Chondrocyte (in vitro differentiated cells): Measurements from ENCODE around the gene PNISR. TPM values are rescaled to one million over a fixed set of nuclear protein-coding genes. Genes with fewer than 3 reads are reported as not detected.

ENCODE experiments used
- DNase-seq: peaks from one replicate; pipeline ENCODE4 v3.0.0; 2021; ENCODE audit warnings: mixed read lengths, low spot score
- H3K27ac Mint-ChIP-seq: one replicate; pipeline ENCODE4 v1.8.0; 2021; ENCODE audit warnings: mild to moderate bottlenecking, moderate library complexity, mixed read lengths; ENCODE audit not compliant: unreplicated experiment
- H3K27me3 Mint-ChIP-seq: 2 replicates; pipeline ENCODE4 v1.8.0; 2021; ENCODE audit warnings: low read depth, mixed read lengths
- H3K36me3 Mint-ChIP-seq: 2 replicates; pipeline ENCODE4 v1.8.0; 2021; ENCODE audit warnings: low read depth, mixed read lengths
- H3K4me1 Mint-ChIP-seq: 2 replicates; pipeline ENCODE4 v1.8.0; 2021; ENCODE audit warnings: low read depth, mild to moderate bottlenecking, mixed read lengths
- H3K4me3 Mint-ChIP-seq: one replicate; pipeline ENCODE4 v1.8.0; 2021; ENCODE audit warnings: mild to moderate bottlenecking, moderate library complexity, mixed read lengths; ENCODE audit not compliant: unreplicated experiment
- H3K9me3 Mint-ChIP-seq: 2 replicates; pipeline ENCODE4 v1.8.0; 2021; ENCODE audit warnings: low read depth, mixed read lengths
- CTCF ChIP-seq: fragments of 200-600 bp; sonication (generic); IDR thresholded peaks from 2 replicates; pipeline ENCODE4 v1.5.0; 2021; ENCODE audit warnings: antibody characterized with exemption, mild to moderate bottlenecking, moderate library complexity
- total RNA-seq: library from RNA; stranded (reverse); gene quantifications from 3 replicates; pipeline ENCODE4 v1.2.1, GENCODE V29; 2021

Gene PNISR
- total RNA-seq, 1 donor from 2014 or later = 49.3 TPM

DNA sequence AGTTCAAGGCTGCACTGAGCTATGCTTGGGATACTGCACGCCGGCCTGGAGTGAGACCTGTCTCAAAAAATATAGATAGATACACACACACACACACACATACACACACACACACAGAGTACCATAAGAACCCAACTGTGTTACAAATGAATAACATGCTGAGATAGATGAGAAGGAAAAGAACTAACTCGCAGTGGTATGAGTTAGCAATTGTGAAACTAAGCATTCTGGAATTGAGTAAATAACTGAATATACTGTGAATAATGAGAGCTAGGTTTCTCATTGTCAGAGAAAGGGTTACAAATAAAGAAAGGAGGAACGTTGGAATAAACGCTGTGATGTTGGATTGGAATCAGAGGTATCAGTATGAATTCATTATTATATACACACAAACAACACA is 61.1 kb downstream of the PNISR start:
- Mint-ChIP-seq H3K4me3 (no peak overlapping the region), H3K27ac (no peak overlapping the region), H3K36me3 (no peaks in the 10 kb centered on the region), H3K9me3 (no peaks in the 10 kb centered on the region), H3K27me3 (peaks cover 14% of the 10 kb centered on the region), H3K4me1 (no peaks in the 10 kb centered on the region)
- DNase-seq = no peak
- TF ChIP-seq CTCF = no peak

DNA sequence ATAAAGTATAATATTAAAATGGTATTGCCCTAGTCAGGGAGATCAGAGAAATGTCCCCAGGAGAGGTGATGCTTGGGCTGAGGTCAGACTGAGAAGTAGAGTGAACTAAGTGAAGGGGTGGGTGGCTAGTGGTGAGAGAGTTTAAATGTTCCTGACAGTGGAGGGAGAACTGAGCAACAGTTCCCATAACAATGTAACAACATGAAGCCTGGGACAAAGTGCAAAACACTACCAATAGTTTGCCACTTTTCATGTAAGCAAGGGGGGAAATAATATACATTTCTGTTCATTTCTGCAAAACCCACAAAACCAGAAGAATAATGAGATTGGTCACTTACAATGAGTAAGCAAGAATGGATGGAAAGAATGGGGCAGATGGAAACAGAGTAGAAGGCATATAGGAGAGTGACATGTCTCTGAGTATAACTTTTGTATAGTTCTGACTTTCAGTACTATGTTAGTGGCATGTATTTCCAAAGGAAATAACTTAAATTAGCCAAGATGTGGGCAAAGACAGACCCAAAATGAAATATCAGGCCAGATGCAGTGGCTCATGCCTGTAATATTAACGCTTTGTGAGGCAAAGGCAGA is 62.3 kb downstream of the PNISR start:
- peaks cover 20% of the 10 kb centered on the region for H3K27me3 Mint-ChIP-seq
- no peak overlapping the region for H3K4me3 Mint-ChIP-seq
- no peaks in the 10 kb centered on the region for H3K36me3 Mint-ChIP-seq
- H3K4me1 Mint-ChIP-seq = no peaks in the 10 kb centered on the region
- no peak for DNase-seq
- H3K9me3 Mint-ChIP-seq = no peaks in the 10 kb centered on the region
- TF ChIP-seq CTCF = no peak
- no peak overlapping the region for H3K27ac Mint-ChIP-seq

DNA sequence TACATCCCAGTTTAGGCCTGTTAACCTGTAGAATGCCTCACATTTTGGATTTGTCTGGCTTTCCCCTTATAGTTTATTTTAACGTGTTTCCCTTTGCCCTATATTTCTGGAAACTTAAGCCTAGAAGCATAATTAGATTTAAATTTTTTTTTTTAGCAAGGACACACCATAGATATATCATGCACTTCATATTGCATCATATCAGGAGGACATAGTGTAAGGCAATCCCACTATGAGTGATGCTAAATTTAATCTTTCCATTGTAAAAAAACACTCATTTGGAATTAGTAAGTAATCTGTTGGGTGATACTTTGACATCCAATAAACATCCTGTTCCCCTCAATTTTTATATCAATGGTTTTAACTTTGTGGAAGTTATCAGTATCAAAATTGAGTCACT is 65.3 kb downstream of the PNISR start:
- peaks cover 1% of the 10 kb centered on the region for H3K36me3 Mint-ChIP-seq
- no peaks in the 10 kb centered on the region for H3K4me1 Mint-ChIP-seq
- no peak overlapping the region for H3K27ac Mint-ChIP-seq
- H3K27me3 Mint-ChIP-seq = peaks cover 43% of the 10 kb centered on the region
- no peak for DNase-seq
- no peak overlapping the region for H3K4me3 Mint-ChIP-seq
- H3K9me3 Mint-ChIP-seq = peaks cover 3% of the 10 kb centered on the region
- no peak for TF ChIP-seq CTCF

DNA sequence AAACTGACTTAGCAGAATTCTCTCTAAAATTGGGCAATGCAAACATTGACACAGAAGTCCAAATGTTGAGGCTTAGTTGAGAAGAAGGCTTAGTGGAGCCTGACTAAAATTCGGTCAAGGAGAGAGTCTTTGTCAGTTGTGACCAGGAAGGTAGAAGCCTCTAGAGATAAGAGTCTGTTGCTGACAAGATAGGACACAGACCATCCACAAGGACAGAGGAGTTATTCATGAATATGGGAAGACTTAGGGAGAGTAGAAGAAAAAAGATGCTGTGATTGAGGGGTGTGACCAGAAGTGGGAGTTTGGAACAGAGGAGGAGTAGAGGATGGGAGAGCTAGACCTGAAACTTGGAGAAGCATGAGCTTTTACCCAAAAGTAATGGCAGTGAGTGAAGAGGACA is 68.5 kb downstream of the PNISR start:
- Mint-ChIP-seq H3K27me3 (peaks cover 51% of the 10 kb centered on the region), H3K4me3 (no peak overlapping the region), H3K36me3 (peaks cover 1% of the 10 kb centered on the region), H3K4me1 (no peaks in the 10 kb centered on the region), H3K9me3 (peaks cover 3% of the 10 kb centered on the region), H3K27ac (no peak overlapping the region)
- no peak for DNase-seq
- no peak for TF ChIP-seq CTCF

DNA sequence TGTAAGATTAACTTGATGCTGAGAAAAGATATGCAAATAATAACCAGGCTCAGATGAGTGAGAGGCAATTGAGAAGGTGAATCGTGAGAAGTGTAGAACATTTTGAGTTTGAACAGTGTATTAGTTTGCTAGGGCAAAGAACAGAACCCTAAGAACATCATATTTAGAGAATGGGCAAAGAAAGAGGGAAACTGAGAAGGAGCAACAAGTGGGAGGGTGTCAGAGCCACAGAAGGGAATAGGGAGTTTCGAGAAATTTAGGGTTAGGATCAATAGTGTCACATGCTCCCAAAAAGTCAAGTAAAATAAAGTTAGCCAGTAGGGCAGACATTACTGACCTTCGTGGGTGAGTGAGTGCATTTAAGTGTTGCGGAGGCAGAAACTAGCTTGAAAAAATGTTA is 70.1 kb downstream of the PNISR start:
- Mint-ChIP-seq H3K27me3 (peaks cover 39% of the 10 kb centered on the region), H3K4me1 (no peaks in the 10 kb centered on the region), H3K27ac (no peak overlapping the region), H3K36me3 (peaks cover 1% of the 10 kb centered on the region), H3K4me3 (no peak overlapping the region), H3K9me3 (peaks cover 3% of the 10 kb centered on the region)
- TF ChIP-seq CTCF = no peak
- DNase-seq = no peak
